ENCODE results near the gene ZIC4.

ZIC4 gene

DNA sequence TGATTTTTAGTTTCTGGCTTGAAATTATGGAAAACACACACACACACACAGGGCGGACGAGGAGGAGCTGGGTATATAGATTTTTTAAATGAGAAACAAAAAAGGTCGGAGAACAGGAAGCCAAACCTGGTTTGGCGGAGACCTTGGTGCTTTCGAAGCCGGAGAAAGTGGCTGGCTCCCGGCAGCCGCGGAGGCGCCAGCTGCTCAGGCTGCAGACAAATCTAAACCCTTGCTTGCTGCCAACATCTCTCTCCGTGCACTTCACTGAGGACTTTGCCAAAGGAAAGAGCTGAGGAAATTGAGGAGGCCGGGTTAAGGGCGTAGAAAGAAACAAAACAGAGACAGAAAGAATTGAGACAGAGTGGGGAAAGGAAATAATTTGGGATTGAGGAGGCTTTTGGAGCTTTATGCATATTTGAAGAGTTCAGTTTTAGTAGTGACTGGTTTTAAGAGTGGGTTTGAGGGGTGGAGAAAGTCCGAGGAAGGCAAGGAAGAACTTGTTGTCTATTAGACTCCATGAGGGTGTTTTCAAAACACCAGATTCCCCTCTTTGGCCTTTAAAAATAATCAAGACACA lies 5.0 kb upstream of the ZIC4 start:
- H3K4me3 ChIP-seq (ENCODE audit: low read length in 2 of 2): peak overlapping the region in 1 of 2 donors; percentile 64
- peaks cover 81 to 97% of the 10 kb centered on the region in 2 donors for H3K27me3 ChIP-seq (ENCODE audit: control insufficient read depth in 1 of 2, insufficient read depth in 2 of 2, low read length in 2 of 2)
- H3K4me1 ChIP-seq (ENCODE audit: control insufficient read depth, insufficient read depth, low read length): peaks cover 35% of the 10 kb centered on the region
- H3K27ac ChIP-seq (ENCODE audit: low read length): no peak overlapping the region
- H3K9me3 ChIP-seq (ENCODE audit: control insufficient read depth in 2 of 2, low read length in 2 of 2): peaks cover 10% of the 10 kb centered on the region in 2 donors
- H3K36me3 ChIP-seq (ENCODE audit: control insufficient read depth in 2 of 2, insufficient read depth in 2 of 2, low read length in 2 of 2): no peaks in the 10 kb centered on the region
- no peak overlapping the region for H3K9ac ChIP-seq (ENCODE audit: low read length in 2 of 2)

DNA sequence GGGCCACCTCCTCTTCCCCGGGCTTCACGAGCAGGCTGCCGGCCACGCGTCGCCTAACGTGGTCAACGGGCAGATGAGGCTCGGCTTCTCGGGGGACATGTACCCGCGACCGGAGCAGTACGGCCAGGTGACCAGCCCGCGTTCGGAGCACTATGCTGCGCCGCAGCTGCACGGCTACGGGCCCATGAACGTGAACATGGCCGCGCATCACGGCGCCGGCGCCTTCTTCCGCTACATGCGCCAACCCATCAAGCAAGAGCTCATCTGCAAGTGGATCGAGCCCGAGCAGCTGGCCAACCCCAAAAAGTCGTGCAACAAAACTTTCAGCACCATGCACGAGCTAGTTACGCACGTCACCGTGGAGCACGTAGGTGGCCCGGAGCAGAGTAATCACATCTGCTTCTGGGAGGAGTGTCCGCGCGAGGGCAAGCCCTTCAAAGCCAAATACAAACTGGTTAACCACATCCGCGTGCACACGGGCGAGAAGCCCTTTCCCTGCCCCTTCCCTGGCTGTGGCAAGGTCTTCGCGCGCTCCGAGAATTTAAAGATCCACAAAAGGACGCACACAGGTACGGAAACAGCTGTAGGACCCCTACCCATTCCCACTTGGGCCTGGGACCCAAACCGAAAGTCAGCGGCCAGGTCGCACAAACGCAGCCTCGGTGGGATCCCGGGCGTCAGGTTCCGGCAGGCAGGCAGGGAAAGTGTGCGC lies 4.3 kb upstream of the ZIC4 start:
- H3K9ac ChIP-seq (ENCODE audit: low read length in 2 of 2): no peak overlapping the region
- peak overlapping the region in 1 of 2 donors; percentile 64 for H3K4me3 ChIP-seq (ENCODE audit: low read length in 2 of 2)

DNA sequence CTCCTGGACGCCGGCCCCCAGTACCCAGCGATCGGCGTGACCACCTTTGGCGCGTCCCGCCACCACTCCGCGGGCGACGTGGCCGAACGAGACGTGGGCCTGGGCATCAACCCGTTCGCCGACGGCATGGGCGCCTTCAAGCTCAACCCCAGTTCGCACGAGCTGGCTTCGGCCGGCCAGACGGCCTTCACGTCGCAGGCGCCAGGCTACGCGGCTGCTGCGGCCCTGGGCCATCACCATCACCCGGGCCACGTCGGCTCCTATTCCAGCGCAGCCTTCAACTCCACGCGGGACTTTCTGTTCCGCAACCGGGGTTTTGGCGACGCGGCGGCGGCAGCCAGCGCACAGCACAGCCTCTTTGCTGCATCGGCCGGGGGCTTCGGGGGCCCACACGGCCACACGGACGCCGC lies 3.8 kb upstream of the ZIC4 start:
- Histone ChIP-seq H3K27ac (ENCODE audit: low read length) (no peak overlapping the region), H3K27me3 (ENCODE audit: control insufficient read depth in 1 of 2, insufficient read depth in 2 of 2, low read length in 2 of 2) (peaks cover 84 to 97% of the 10 kb centered on the region in 2 donors), H3K4me1 (ENCODE audit: control insufficient read depth, insufficient read depth, low read length) (peaks cover 35% of the 10 kb centered on the region), H3K4me3 (ENCODE audit: low read length in 2 of 2) (peak overlapping the region in 1 of 2 donors; percentile 64), H3K9ac (ENCODE audit: low read length in 2 of 2) (no peak overlapping the region), H3K9me3 (ENCODE audit: control insufficient read depth in 2 of 2, low read length in 2 of 2) (peaks cover 3% of the 10 kb centered on the region in 2 donors), H3K36me3 (ENCODE audit: control insufficient read depth in 2 of 2, insufficient read depth in 2 of 2, low read length in 2 of 2) (no peaks in the 10 kb centered on the region)

More for the DNA sequence above, 4.3 kb upstream of the ZIC4 start:
- Histone ChIP-seq H3K36me3 (ENCODE audit: control insufficient read depth in 2 of 2, insufficient read depth in 2 of 2, low read length in 2 of 2) (no peaks in the 10 kb centered on the region), H3K4me1 (ENCODE audit: control insufficient read depth, insufficient read depth, low read length) (peaks cover 35% of the 10 kb centered on the region), H3K9me3 (ENCODE audit: control insufficient read depth in 2 of 2, low read length in 2 of 2) (peaks cover 6 to 7% of the 10 kb centered on the region in 2 donors), H3K27ac (ENCODE audit: low read length) (no peak overlapping the region), H3K27me3 (ENCODE audit: control insufficient read depth in 1 of 2, insufficient read depth in 2 of 2, low read length in 2 of 2) (peaks cover 84 to 97% of the 10 kb centered on the region in 2 donors)

DNA sequence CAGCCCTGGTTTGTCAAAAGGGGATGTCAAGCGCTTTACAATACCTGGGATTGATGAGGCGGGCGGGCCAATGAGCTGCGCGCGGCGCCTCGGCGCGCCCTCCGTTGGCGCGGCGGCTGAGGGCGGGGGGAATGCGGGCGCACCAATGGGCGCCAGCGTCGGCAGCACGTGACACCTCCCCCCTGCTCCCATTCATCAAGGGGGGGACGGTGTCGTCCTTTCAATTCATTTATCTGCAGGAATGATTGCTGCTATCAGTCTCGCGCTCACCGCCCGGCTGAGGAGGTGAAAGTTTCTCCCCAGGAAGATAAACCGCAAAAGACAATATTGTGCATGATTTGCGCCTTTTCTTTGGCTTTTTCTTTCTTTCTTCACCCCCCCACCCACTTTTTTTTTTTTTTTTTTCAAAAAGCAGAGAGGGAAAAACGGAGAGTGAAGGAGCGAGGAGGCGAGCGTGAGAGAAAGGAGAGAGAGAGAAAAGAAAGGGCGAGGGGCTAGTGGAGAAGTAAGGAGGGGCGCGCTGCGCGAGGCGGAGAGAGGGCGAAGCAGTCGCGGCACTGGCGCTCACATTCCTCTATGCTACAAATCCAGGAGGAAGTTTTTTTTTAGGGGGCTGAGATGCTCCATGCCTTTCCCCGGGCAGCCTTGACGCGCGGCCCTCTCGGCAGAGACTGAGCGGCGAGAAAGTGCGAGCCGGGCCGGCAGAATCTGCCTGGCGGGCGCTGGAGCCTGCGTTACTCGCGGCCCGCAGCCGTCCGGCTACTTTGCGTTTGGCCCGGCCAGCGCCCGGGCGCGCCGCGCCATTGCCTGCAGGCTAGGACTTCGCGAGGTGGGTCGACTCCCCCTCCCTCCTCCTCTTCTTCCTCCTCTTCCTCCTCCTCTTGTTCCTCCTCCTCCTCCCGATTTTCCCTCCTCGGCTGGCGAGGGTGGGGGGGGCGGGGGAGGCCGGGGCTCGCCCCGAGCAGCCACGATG lies 3.1 kb upstream of the ZIC4 start, which contains the start of gene ZIC1:
Gene ZIC1 (plus strand): TSS at position 223 of the 973 bp plus-strand sequence. CDS start 748 bp downstream, at position 971.
- peaks cover 1 to 3% of the 10 kb centered on the region in 2 donors for H3K9me3 ChIP-seq (ENCODE audit: control insufficient read depth in 2 of 2, low read length in 2 of 2)
- H3K27me3 ChIP-seq (ENCODE audit: control insufficient read depth in 1 of 2, insufficient read depth in 2 of 2, low read length in 2 of 2): peaks cover 85 to 98% of the 10 kb centered on the region in 2 donors
- H3K36me3 ChIP-seq (ENCODE audit: control insufficient read depth in 2 of 2, insufficient read depth in 2 of 2, low read length in 2 of 2): no peaks in the 10 kb centered on the region
- peaks cover 35% of the 10 kb centered on the region for H3K4me1 ChIP-seq (ENCODE audit: control insufficient read depth, insufficient read depth, low read length)
- no peak within 1 kb of the TSS for H3K27ac ChIP-seq (ENCODE audit: low read length)
- no peak within 1 kb of the TSS for H3K9ac ChIP-seq (ENCODE audit: low read length in 2 of 2)
- peak within 1 kb of the TSS in 1 of 2 donors; percentile 64 for H3K4me3 ChIP-seq (ENCODE audit: low read length in 2 of 2)

DNA sequence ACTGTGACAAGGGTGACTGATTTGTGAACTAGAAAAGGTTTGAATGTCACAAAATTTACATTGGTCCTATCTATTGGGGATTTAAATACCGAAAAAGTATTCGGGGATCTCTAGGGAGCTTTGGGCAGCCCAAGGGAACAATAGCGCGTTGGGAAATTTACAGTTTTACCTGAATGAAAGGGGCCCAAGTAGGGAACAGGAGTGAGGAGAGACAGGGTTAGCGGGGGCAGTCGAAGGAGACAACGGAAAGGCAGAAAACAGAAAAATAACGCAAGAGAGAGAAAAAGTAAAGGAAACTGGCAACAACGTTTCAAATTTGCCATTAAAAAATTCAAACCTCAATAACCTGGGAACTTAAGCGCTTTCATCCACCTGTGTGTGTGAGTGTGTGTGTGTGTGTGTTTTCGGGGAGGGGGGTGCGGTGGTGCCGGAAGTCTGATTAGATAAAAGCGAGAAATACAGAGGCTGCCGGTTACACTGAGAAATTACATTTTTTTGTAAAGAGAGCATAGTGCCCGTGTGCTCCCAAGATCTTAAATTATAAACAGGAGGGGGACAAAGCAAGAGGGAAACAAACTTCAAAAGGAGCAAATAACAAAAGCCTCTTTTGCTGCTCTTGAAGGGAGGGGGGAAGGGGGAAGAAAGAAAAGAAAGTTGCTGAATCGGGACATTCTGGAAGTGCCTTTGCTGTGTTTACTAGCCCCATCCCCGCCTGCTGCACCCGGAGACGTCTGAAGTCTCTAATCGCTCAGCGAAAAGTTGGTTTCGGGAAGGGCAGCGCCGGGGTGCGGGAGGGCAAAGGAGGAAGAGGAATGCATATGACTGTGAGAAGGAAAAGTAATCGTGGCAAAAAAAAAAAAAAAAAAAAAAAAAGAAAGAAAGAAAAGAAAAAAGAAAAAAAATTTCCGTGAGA lies 2.1 kb upstream of the ZIC4 start:
- Histone ChIP-seq H3K27me3 (ENCODE audit: control insufficient read depth in 1 of 2, insufficient read depth in 2 of 2, low read length in 2 of 2) (peaks cover 90 to 99% of the 10 kb centered on the region in 2 donors), H3K9me3 (ENCODE audit: control insufficient read depth in 2 of 2, low read length in 2 of 2) (peaks cover 0 to 3% of the 10 kb centered on the region in 2 donors), H3K27ac (ENCODE audit: low read length) (no peak overlapping the region), H3K36me3 (ENCODE audit: control insufficient read depth in 2 of 2, insufficient read depth in 2 of 2, low read length in 2 of 2) (no peaks in the 10 kb centered on the region), H3K4me3 (ENCODE audit: low read length in 2 of 2) (no peak overlapping the region), H3K9ac (ENCODE audit: low read length in 2 of 2) (no peak overlapping the region), H3K4me1 (ENCODE audit: control insufficient read depth, insufficient read depth, low read length) (peaks cover 35% of the 10 kb centered on the region)

DNA sequence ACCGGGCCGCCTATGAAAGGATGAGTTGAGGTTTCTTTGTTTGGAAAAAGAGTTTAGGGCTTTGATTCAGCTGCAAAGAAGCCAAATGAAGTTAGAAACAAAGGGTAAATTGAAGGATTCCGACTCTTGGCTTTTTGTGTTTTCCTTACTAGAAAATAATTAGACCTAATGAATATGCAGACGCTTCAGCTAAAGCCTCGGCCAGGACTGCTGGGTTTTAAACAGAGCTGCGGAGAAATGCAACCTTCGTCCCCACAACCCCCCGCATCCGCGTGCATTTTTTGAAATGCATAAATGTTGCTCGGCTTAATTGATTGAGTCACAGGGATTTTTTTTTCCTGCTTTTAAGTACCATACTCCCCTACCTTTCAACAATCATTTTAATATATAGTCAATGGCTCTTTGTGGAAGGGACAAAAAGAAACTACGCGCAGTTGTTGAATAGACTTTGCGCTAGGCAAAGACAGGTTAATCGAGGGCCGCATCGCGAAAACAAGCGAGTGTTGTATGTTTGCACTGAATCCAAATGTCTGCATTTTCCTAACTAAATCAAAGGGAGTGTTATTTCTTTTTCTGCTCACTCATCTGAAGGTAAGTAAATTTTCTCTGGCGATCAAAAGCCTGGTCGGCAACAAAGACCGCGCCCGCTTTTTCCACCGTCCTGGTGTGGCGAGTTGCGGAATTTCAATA lies 1.3 kb upstream of the ZIC4 start:
- Histone ChIP-seq H3K27me3 (ENCODE audit: control insufficient read depth in 1 of 2, insufficient read depth in 2 of 2, low read length in 2 of 2) (peaks cover 86 to 96% of the 10 kb centered on the region in 2 donors), H3K4me1 (ENCODE audit: control insufficient read depth, insufficient read depth, low read length) (peaks cover 29% of the 10 kb centered on the region), H3K36me3 (ENCODE audit: control insufficient read depth in 2 of 2, insufficient read depth in 2 of 2, low read length in 2 of 2) (no peaks in the 10 kb centered on the region), H3K27ac (ENCODE audit: low read length) (no peak overlapping the region), H3K9ac (ENCODE audit: low read length in 2 of 2) (no peak overlapping the region), H3K4me3 (ENCODE audit: low read length in 2 of 2) (no peak overlapping the region), H3K9me3 (ENCODE audit: control insufficient read depth in 2 of 2, low read length in 2 of 2) (peaks cover 0 to 3% of the 10 kb centered on the region in 2 donors)

DNA sequence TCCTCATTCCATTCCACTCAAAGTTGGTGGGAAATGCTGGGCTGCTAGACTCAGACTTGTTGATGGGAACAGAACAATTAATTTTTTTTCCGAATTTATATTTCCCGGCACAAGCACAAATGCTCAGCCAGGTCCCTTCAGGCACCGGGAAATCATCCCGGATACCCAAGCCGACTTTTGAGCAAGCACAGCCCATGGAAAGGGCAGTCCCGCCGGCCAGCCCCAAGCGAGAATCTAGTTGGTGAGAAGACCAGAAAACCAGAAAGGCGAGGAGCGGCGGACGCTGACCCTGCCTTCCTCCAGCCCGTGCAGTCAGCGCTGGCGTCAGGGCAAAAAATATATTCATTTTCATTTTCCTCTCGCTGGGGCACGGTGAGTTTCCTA lies 763 bp upstream of the ZIC4 start:
- Histone ChIP-seq H3K27ac (ENCODE audit: low read length) (no peak overlapping the region), H3K4me1 (ENCODE audit: control insufficient read depth, insufficient read depth, low read length) (peaks cover 29% of the 10 kb centered on the region), H3K9ac (ENCODE audit: low read length in 2 of 2) (no peak overlapping the region), H3K27me3 (ENCODE audit: control insufficient read depth in 1 of 2, insufficient read depth in 2 of 2, low read length in 2 of 2) (peaks cover 82 to 93% of the 10 kb centered on the region in 2 donors), H3K4me3 (ENCODE audit: low read length in 2 of 2) (no peak overlapping the region), H3K9me3 (ENCODE audit: control insufficient read depth in 2 of 2, low read length in 2 of 2) (no peaks in the 10 kb centered on the region), H3K36me3 (ENCODE audit: control insufficient read depth in 2 of 2, insufficient read depth in 2 of 2, low read length in 2 of 2) (no peaks in the 10 kb centered on the region)

DNA sequence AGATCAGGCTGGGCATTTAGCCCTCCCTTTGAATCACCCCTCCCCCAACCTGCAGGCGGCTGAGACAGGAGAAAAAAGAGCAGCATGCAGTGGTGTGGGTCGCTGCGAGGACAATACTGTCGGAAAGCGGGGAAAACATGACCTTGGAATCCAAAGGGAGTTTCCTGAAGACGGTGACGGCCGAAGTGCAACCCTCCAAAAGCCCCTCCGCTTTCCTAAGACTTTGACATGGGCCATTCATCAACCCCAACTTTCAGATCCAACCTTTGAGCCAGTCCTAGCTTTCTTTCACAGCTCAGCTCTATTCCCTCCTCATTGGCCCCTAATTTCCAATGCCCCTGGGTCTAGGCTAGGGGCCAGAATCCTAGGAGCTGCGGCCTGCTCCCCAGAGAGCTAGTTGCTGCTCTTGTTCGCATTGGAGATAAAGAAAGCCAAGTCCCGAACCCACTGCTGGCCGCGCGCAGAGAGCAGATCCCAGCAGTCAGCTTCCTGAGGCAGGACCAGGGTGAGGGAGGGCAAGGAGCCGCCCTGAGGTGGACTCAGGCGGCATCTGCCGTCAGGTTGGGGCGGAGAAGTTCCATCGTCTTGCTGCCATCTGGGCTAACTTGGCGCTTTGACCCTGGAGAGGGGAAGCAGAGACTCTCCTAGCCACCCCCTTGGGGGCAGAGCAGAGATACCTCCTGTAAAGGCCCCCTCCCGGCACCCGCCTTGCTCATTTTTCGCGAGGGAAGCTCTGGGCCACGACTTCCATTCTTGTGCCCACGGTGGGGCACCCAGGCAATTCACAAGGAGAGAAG lies 914 bp downstream of the ZIC4 start:
- peaks cover 18% of the 10 kb centered on the region for H3K4me1 ChIP-seq (ENCODE audit: control insufficient read depth, insufficient read depth, low read length)
- peaks cover 0 to 3% of the 10 kb centered on the region in 2 donors for H3K9me3 ChIP-seq (ENCODE audit: control insufficient read depth in 2 of 2, low read length in 2 of 2)
- no peak overlapping the region for H3K9ac ChIP-seq (ENCODE audit: low read length in 2 of 2)
- H3K4me3 ChIP-seq (ENCODE audit: low read length in 2 of 2): no peak overlapping the region
- H3K36me3 ChIP-seq (ENCODE audit: control insufficient read depth in 2 of 2, insufficient read depth in 2 of 2, low read length in 2 of 2): no peaks in the 10 kb centered on the region
- peaks cover 71 to 81% of the 10 kb centered on the region in 2 donors for H3K27me3 ChIP-seq (ENCODE audit: control insufficient read depth in 1 of 2, insufficient read depth in 2 of 2, low read length in 2 of 2)
- no peak overlapping the region for H3K27ac ChIP-seq (ENCODE audit: low read length)

DNA sequence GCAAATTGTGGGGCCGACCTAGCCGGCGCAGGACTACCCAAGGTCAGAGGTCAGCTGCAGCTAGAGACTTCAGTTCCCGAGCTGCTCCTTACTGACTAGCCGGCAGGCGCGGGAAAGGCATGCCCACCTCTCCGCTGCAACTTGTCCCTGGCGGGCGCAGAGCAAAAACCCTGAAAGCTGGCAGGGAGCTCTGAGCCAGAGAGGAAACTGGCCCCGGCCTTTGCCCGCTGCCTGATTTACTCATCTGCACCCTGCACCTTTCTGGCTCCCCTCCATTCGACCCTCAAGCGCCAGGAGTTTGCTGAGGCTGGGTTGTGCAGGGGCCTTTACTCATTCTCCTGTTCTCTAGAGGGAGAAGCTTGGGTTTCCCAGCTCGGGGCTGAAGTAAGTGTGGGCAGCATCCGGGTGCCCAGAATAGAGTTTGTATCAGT lies 1.5 kb downstream of the ZIC4 start:
- Histone ChIP-seq H3K9ac (ENCODE audit: low read length in 2 of 2) (no peak overlapping the region), H3K9me3 (ENCODE audit: control insufficient read depth in 2 of 2, low read length in 2 of 2) (peaks cover 0 to 3% of the 10 kb centered on the region in 2 donors), H3K4me3 (ENCODE audit: low read length in 2 of 2) (no peak overlapping the region), H3K36me3 (ENCODE audit: control insufficient read depth in 2 of 2, insufficient read depth in 2 of 2, low read length in 2 of 2) (no peaks in the 10 kb centered on the region), H3K4me1 (ENCODE audit: control insufficient read depth, insufficient read depth, low read length) (peaks cover 13% of the 10 kb centered on the region), H3K27ac (ENCODE audit: low read length) (no peak overlapping the region), H3K27me3 (ENCODE audit: control insufficient read depth in 1 of 2, insufficient read depth in 2 of 2, low read length in 2 of 2) (peaks cover 69 to 81% of the 10 kb centered on the region in 2 donors)

All from stomach smooth muscle (tissue), 2 donors.